HUES6 (cell line): ENCODE measurements around the gene RNASE2.
"Not testable (repeated sequence)": the region's sequence is repeated elsewhere in the genome, so short reads cannot be mapped to it uniquely, and the experiment has no call there.

Experiments
- H3K27ac ChIP-seq: 2 replicates; pipeline ENCODE4 v1.7.0; 2013; ENCODE audit warnings: low read depth, mild to moderate bottlenecking, low read length, inconsistent platforms
- H3K27me3 ChIP-seq: 2 replicates; pipeline ENCODE4 v1.6.1; 2013; ENCODE audit warnings: low read length; ENCODE audit not compliant: control insufficient read depth, insufficient read depth
- H3K36me3 ChIP-seq: 2 replicates; pipeline ENCODE4 v1.6.1; 2013; ENCODE audit warnings: low read length; ENCODE audit not compliant: control insufficient read depth, insufficient read depth
- H3K4me1 ChIP-seq: 2 replicates; pipeline ENCODE4 v1.6.1; 2013; ENCODE audit warnings: low read length; ENCODE audit not compliant: control insufficient read depth, insufficient read depth
- H3K4me3 ChIP-seq: 2 replicates; pipeline ENCODE4 v1.5.1; 2013; ENCODE audit warnings: low read depth, low read length
- H3K9ac ChIP-seq: one replicate; pipeline ENCODE4 v1.6.1; 2013; ENCODE audit warnings: mild to moderate bottlenecking, low read length
- H3K9me3 ChIP-seq: 2 replicates; pipeline ENCODE4 v1.6.1; 2013; ENCODE audit warnings: low read depth, low read length; ENCODE audit not compliant: control insufficient read depth, insufficient read depth

Gene RNASE2

DNA sequence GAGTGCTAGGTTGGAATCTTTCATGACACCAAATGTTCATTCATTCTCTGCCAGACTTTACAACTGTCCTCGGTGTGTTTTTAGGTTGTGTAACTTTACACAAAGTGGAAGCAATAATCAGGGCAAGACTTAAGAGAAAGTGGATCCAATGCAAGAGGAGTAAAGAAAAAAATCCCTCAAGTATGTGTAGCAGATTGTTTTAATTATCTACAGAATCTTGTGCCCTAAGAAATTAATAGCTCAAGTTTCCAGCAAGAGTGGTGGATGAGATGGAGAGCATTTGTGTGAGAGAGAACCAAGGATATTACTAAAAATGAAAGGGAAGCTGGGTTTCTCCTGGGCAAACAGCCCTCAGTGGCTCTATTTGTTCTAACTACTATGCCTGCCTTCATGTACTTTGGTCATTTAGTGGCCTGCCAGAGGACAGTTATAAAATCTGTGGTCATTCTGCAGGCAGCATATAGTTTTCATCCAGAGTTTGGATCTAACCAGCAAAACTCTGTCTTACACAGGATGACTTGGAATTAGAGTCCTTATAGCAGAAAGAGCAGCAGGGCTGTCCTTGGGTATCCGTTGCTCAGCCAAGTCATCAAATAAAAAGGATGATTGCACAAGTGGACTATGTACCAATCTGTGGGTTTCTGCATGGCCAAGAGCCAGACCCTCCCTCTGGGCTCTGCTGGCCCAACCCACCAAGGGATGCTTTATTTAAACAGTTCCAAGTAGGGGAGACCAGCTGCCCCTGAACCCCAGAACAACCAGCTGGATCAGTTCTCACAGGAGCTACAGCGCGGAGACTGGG is at the start of gene RNASE2:
TSS of gene RNASE2 (plus strand) at position 752 of the 802 bp plus-strand sequence. CDS start 285 bp downstream, outside the sequence.
- H3K27ac ChIP-seq, H3K36me3 ChIP-seq, H3K27me3 ChIP-seq, H3K4me1 ChIP-seq, H3K4me3 ChIP-seq, H3K9ac ChIP-seq, H3K9me3 ChIP-seq: not testable (repeated sequence)

GRCh38 chr14:20905676-20906075 is 49.6 kb upstream of the RNASE2 start:
- peaks cover 8% of the 10 kb centered on the region for H3K4me1 ChIP-seq
- no peaks in the 10 kb centered on the region for H3K36me3 ChIP-seq
- no peak overlapping the region for H3K4me3 ChIP-seq
- no peak overlapping the region for H3K9ac ChIP-seq
- no peaks in the 10 kb centered on the region for H3K27me3 ChIP-seq
- no peak overlapping the region for H3K27ac ChIP-seq
- H3K9me3 ChIP-seq = peaks cover 3% of the 10 kb centered on the region

GRCh38 chr14:20907214-20907613 is 48.1 kb upstream of the RNASE2 start:
- H3K9me3 ChIP-seq = peaks cover 5% of the 10 kb centered on the region
- H3K9ac ChIP-seq = no peak overlapping the region
- no peak overlapping the region for H3K4me3 ChIP-seq
- peaks cover 8% of the 10 kb centered on the region for H3K4me1 ChIP-seq
- H3K27me3 ChIP-seq = no peaks in the 10 kb centered on the region
- H3K27ac ChIP-seq = no peak overlapping the region
- no peaks in the 10 kb centered on the region for H3K36me3 ChIP-seq

DNA sequence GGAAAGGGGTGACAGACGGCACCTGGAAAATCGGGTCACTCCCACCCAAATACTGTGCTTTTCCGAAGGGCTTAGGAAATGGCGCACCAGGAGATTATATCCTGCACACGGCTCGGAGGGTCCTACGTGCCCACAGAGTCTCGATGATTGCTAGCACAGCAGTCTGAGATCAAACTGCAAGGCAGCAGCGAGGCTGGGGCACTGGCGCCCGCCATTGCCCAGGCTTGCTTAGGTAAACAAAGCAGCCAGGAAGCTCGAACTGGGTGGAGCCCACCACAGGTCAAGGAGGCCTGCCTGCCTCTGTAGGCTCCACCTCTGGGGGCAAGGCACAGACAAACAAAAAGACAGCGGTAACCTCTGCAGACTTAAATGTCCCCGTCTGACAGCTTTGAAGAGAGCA is 44.5 kb upstream of the RNASE2 start:
- not testable (repeated sequence) for H3K4me1 ChIP-seq, H3K27me3 ChIP-seq, H3K27ac ChIP-seq, H3K36me3 ChIP-seq, H3K9ac ChIP-seq, H3K4me3 ChIP-seq, H3K9me3 ChIP-seq

- H3K9me3 ChIP-seq, H3K27ac ChIP-seq, H3K36me3 ChIP-seq, H3K9ac ChIP-seq, H3K4me3 ChIP-seq, H3K4me1 ChIP-seq: not testable (repeated sequence)
- peaks cover 27% of the 10 kb centered on the region for H3K27me3 ChIP-seq
Observed at GRCh38 chr14:20919038-20919756, 36.1 kb upstream of the RNASE2 start.

GRCh38 chr14:20923766-20924297 is 31.5 kb upstream of the RNASE2 start:
- not testable (repeated sequence) for H3K4me1 ChIP-seq, H3K4me3 ChIP-seq, H3K27ac ChIP-seq, H3K36me3 ChIP-seq, H3K9me3 ChIP-seq, H3K9ac ChIP-seq
- peaks cover 20% of the 10 kb centered on the region for H3K27me3 ChIP-seq

GRCh38 chr14:20934148-20934762 is 21.0 kb upstream of the RNASE2 start:
- Histone ChIP-seq H3K4me1 (peaks cover 2% of the 10 kb centered on the region; the same call in 1 of the 2 replicates), H3K4me3 (peak overlapping the region; percentile 32), H3K27me3 (no peaks in the 10 kb centered on the region), H3K27ac (no peak overlapping the region), H3K9me3 (no peaks in the 10 kb centered on the region), H3K9ac (no peak overlapping the region), H3K36me3 (no peaks in the 10 kb centered on the region)

DNA sequence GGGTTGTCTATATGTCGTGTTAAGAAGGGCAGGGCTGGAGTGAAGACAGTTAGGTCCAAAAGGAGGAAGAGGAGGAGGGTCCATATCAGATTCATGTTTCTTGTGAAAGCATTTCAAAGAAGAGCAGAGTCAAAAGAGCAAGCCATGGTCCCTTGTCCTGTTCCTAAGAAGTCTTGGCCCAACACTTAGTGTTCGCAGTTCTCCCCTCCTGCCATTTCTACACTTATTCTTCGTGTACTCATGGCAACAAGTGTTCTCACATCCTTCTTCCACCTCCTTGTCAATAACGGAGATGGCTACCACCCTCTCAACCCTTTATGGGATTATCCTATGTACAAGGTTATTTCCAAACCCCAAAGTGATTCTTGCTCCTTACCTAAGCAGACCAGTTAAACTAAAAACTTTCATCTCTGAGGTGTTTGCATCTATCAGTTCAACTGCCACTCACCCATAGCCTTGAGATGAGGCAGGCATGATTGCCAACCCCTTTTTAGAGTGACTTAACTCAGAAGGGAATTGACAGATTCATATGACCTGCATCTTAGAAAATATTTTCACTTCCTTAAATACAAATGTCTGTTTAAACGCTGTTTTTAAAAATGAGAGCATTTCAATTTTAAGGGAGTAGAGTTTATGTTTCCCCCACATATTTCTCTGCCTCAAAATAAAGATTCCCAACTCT is 19.8 kb upstream of the RNASE2 start:
- no peaks in the 10 kb centered on the region for H3K9me3 ChIP-seq
- H3K27me3 ChIP-seq = no peaks in the 10 kb centered on the region
- no peaks in the 10 kb centered on the region for H3K36me3 ChIP-seq
- no peak overlapping the region for H3K27ac ChIP-seq
- H3K4me1 ChIP-seq = no peaks in the 10 kb centered on the region
- no peak overlapping the region for H3K9ac ChIP-seq
- H3K4me3 ChIP-seq = no peak overlapping the region

DNA sequence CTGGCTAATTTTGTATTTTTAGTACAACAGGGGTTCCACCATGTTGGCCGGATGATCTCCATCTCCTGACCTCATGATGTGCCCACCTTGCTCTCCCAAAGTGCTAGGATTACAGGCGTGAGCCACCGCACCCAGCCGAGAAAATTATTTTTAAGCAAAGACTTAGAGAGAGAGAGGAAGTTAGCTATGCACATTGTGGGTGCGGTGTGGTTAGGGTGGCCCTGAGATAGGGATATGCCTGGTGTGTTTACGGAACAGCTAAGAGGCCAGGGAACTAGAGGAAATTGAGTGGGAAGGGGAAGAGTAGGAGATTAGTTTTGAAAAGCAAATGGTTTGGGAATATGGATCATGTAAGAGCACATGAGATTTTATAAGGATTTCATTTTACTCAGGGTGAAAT is 10.1 kb upstream of the RNASE2 start:
- H3K4me3 ChIP-seq, H3K27me3 ChIP-seq, H3K4me1 ChIP-seq, H3K9ac ChIP-seq, H3K36me3 ChIP-seq, H3K27ac ChIP-seq, H3K9me3 ChIP-seq: not testable (repeated sequence)

DNA sequence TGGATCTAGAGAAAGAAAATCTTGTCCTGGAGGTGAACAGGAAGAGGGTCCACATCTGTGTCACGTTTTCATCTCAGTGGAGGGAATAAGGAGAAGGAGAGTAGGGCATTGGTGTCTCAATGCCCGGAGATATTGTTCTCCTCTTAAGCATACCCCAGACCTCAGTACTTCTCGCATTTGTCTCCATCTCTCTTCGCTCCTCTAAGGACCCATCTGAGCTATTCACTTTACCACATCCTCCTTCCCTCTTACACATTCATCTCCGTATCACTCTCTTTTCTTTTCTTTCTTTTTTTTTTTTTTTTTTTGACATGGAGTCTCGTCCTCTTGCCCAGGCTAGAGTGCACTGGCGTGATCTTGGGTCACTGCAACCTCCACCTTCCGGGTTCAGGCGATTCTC is 8.6 kb upstream of the RNASE2 start:
- not testable (repeated sequence) for H3K9ac ChIP-seq, H3K36me3 ChIP-seq, H3K27me3 ChIP-seq, H3K4me3 ChIP-seq, H3K9me3 ChIP-seq, H3K27ac ChIP-seq, H3K4me1 ChIP-seq

- not testable (repeated sequence) for H3K36me3 ChIP-seq, H3K9ac ChIP-seq, H3K27ac ChIP-seq, H3K4me3 ChIP-seq, H3K9me3 ChIP-seq, H3K27me3 ChIP-seq, H3K4me1 ChIP-seq
Observed at GRCh38 chr14:20955538-20955873, 219 bp downstream of the RNASE2 start.
